CD4-positive, alpha-beta T cell treated with Interleukin-10 for 1 hour (primary cell): ENCODE results near the gene DCP2.
A peak's percentile ranks its signal among the peaks of the same experiment; 100 is the strongest.
"Not testable (repeated sequence)": the region's sequence is repeated elsewhere in the genome, so short reads cannot be mapped to it uniquely, and the experiment has no call there.

Source experiments
- DNase-seq: peaks from one replicate; pipeline ENCODE4 v3.0.0-alpha.2; 2020

DCP2 gene

GRCh38 chr5:112976432-112977309 is at the start of gene DCP2:
TSS of gene DCP2 (plus strand) at chr5:112976798. CDS start at chr5:112976934, 136 bp downstream.
- DNase-seq = peak; percentile 98

GRCh38 chr5:112929336-112930081 is 47.1 kb upstream of the DCP2 start:
- peak; percentile 26 for DNase-seq

GRCh38 chr5:112930082-112930344 is 46.6 kb upstream of the DCP2 start:
- DNase-seq = peak; percentile 59

GRCh38 chr5:112931473-112931872 is 45.1 kb upstream of the DCP2 start:
- no peak for DNase-seq

GRCh38 chr5:112933105-112933504 is 43.5 kb upstream of the DCP2 start:
- no peak for DNase-seq

GRCh38 chr5:112933651-112934365 is 42.8 kb upstream of the DCP2 start:
- no peak for DNase-seq

GRCh38 chr5:112934366-112934663 is 42.3 kb upstream of the DCP2 start:
- DNase-seq = no peak

GRCh38 chr5:112935675-112936074 is 40.9 kb upstream of the DCP2 start:
- DNase-seq = no peak

GRCh38 chr5:112938286-112938685 is 38.3 kb upstream of the DCP2 start:
- DNase-seq = no peak

- DNase-seq = no peak
Measured at GRCh38 chr5:112940670-112941069, 35.9 kb upstream of the DCP2 start.

- no peak for DNase-seq
Measured at GRCh38 chr5:112948458-112948857, 28.1 kb upstream of the DCP2 start.

GRCh38 chr5:112951124-112951702 is 25.4 kb upstream of the DCP2 start:
- DNase-seq = no peak

- DNase-seq = no peak
Measured at GRCh38 chr5:112956606-112957005, 20.0 kb upstream of the DCP2 start.

GRCh38 chr5:112957036-112957808 is 19.4 kb upstream of the DCP2 start:
- DNase-seq = no peak

GRCh38 chr5:112958093-112959088 is 18.2 kb upstream of the DCP2 start:
- no peak for DNase-seq

GRCh38 chr5:112959872-112960271 is 16.7 kb upstream of the DCP2 start:
- not testable (repeated sequence) for DNase-seq

GRCh38 chr5:112960315-112960714 is 16.3 kb upstream of the DCP2 start:
- DNase-seq = no peak

GRCh38 chr5:112960863-112961504 is 15.6 kb upstream of the DCP2 start:
- no peak for DNase-seq

GRCh38 chr5:112963374-112963733 is 13.2 kb upstream of the DCP2 start:
- not testable (repeated sequence) for DNase-seq

- no peak for DNase-seq
Measured at GRCh38 chr5:112965733-112966306, 10.8 kb upstream of the DCP2 start.
